GM19025 (cell line): ENCODE measurements around the gene PCDHA6.
"Not testable (repeated sequence)": the region's sequence is repeated elsewhere in the genome, so short reads cannot be mapped to it uniquely, and the experiment has no call there.

ENCODE experiments used
- ATAC-seq: cut with Tn5 transposase; IDR thresholded peaks from one replicate; pipeline ENCODE4 v1.9.1; 2021; ENCODE audit warnings: mild to moderate bottlenecking, low read depth, moderate library complexity; ENCODE audit not compliant: unreplicated experiment

The PCDHA6 gene

DNA sequence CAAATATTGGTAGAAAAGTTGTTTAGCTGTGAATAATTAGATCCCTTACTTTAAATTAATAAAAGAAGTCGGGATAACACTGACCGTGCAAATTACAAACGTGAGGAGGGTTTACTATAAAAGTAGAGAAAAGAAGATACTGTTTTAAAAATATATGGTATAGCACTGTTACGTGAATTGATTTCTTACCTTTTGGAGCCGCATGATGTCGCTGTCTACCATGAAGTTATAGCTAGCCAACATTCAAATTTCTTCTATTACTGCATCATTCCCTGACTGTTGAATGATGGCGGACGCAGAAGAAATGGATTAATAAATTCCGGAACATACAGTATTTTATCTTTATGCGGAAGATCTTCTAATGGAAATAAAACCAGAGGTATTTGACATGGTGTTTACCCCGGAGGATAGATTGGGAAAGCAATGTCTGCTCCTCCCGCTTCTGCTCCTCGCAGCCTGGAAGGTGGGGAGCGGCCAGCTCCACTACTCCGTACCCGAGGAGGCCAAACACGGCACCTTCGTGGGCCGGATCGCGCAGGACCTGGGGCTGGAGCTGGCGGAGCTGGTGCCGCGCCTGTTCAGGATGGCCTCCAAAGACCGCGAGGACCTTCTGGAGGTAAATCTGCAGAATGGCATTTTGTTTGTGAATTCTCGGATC, at the start of gene PCDHA6:
Gene PCDHA6 (plus strand): TSS at position 257 of the 658 bp plus-strand sequence. CDS start 132 bp downstream, at position 389.
- no peak for ATAC-seq

GRCh38 chr5:140780512-140780911, 47.2 kb upstream of the PCDHA6 start:
- ATAC-seq: no peak

GRCh38 chr5:140785905-140786686, 41.7 kb upstream of the PCDHA6 start, which contains the start of gene PCDHA1:
TSS of gene PCDHA1 (plus strand) at chr5:140786140.
- no peak for ATAC-seq

GRCh38 chr5:140787422-140787821, 40.3 kb upstream of the PCDHA6 start:
- ATAC-seq: not testable (repeated sequence)

DNA sequence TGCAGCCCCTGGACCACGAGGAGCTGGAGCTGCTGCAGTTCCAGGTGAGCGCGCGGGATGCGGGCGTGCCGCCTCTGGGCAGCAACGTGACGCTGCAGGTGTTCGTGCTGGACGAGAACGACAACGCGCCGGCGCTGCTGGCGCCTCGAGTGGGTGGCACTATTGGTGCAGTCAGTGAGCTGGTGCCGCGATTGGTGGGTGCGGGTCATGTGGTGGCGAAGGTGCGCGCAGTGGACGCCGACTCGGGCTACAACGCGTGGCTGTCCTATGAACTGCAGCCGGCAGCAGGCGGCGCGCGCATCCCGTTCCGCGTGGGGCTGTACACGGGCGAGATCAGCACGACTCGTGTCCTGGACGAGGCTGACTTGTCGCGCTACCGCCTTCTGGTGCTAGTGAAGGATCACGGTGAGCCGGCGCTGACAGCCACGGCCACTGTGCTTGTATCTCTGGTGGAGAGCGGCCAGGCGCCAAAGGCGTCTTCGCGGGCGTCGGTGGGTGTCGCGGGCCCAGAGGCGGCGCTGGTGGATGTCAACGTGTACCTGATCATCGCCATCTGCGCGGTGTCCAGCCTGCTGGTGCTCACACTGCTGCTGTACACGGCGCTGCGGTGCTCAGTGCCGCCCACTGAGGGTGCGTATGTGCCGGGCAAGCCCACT, 39.8 kb upstream of the PCDHA6 start:
- not testable (repeated sequence) for ATAC-seq

DNA sequence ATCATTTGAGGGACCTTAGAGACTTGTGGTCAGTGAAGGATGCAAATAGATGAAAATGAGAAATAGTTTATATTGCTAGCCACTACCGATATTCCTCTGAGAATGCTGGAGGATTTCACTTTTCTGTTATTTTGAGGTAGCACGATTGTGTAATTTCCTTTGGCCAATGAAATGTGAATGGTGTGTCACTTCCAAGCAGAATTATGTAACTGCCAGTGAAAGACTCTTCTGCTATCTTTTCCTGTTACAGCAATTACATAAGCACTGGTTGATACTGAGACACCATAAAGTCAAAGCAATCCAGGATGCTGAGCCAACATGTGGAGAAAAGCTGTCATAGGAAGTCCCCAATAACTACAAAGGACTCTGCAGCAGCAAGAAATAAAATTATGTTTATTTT, 36.7 kb upstream of the PCDHA6 start:
- no peak for ATAC-seq

DNA sequence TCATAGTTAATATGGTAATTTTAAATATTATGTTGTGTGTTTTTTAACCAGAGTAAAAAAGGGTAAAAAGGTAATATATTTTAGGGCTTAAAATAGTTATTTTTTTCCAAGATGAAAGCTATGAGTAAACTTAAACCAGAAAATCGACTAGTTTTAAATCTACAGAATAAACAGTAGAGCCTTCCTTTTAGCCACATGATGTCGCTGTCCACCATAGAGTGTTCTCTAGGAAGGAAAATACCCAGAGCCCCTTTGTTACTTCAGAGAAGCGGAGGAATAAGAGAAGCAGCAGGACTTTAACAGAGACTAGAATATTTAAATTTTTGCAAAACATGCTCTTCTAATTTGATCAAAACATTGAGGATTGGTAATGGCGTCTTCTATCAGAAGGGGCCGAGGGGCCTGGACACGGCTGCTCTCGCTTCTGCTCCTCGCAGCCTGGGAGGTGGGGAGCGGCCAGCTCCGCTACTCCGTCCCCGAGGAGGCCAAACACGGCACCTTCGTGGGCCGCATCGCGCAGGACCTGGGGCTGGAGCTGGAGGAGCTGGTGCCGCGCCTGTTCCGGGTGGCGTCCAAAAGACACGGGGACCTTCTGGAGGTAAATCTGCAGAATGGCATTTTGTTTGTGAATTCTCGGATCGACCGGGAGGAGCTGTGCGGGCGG, 33.0 kb upstream of the PCDHA6 start, which contains the start of gene PCDHA2:
Gene PCDHA2 (plus strand): TSS at position 258 of the 664 bp plus-strand sequence.
- no peak for ATAC-seq

- ATAC-seq: no peak
These were observed 32.5 kb upstream of the PCDHA6 start for GRCh38 chr5:140795259-140795641.

- ATAC-seq: not testable (repeated sequence)
These were observed 31.6 kb upstream of the PCDHA6 start for GRCh38 chr5:140796072-140796717.

GRCh38 chr5:140796718-140797095, 31.1 kb upstream of the PCDHA6 start:
- ATAC-seq: no peak

DNA sequence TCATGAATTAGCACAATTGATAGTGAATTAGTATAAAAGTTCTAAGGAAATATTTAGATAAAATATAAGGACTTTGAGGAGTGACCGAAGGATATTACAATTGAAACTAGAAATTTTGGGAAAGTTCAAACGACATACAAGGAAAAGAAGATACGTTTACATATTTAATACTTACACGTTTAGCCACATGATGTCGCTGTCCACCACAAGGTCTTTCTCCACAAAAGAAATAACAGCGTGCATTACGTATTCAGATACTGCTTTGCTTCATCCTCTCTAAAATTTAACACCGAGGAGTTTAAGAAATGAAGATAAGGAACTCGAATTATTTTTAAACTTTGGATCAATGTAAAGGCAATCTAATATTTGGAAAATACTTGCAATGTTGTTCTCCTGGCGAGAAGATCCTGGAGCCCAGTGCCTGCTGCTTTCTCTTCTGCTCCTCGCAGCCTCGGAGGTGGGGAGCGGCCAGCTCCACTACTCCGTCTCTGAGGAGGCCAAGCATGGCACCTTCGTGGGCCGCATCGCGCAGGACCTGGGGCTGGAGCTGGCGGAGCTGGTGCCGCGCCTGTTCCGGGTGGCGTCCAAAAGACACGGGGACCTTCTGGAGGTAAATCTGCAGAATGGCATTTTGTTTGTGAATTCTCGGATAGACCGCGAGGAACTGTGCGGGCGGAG, 26.8 kb upstream of the PCDHA6 start, which contains the start of gene PCDHA3:
Gene PCDHA3 (plus strand): TSS at position 242 of the 678 bp plus-strand sequence.
- ATAC-seq: no peak

DNA sequence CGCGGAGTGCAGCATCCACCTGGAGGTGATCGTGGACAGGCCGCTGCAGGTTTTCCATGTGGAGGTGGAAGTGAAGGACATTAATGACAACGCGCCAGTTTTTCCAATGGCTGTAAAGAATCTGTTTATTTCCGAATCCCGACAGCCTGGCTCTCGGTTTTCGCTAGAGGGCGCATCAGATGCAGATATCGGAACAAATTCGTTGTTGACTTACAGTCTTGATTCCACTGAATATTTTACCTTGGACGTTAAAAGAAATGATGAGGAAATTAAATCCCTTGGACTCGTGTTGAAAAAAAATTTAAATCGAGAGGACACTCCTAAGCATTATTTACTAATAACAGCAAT, 26.3 kb upstream of the PCDHA6 start:
- no peak for ATAC-seq

GRCh38 chr5:140802381-140802780, 25.4 kb upstream of the PCDHA6 start:
- not testable (repeated sequence) for ATAC-seq

DNA sequence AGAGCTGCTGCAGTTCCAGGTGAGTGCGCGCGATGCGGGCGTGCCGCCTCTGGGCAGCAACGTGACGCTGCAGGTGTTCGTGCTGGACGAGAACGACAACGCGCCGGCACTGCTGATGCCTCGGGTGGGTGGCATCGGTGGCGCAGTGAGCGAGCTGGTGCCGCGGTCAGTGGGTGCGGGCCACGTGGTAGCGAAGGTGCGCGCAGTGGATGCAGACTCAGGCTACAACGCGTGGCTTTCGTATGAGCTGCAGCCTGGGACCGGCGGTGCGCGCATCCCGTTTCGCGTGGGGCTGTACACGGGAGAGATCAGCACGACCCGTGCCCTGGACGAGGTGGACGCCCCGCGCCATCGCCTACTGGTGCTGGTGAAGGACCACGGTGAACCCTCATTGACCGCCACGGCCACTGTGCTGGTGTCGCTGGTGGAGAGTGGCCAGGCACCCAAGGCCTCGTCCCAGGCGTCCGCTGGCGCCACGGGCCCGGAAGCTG, 24.9 kb upstream of the PCDHA6 start:
- no peak for ATAC-seq

- ATAC-seq: no peak
These were observed 20.7 kb upstream of the PCDHA6 start, which contains the start of gene PCDHA4 for GRCh38 chr5:140806834-140807775. TSS of gene PCDHA4 (plus strand) at chr5:140807068.

- ATAC-seq: not testable (repeated sequence)
These were observed 19.4 kb upstream of the PCDHA6 start for GRCh38 chr5:140808241-140808888.

DNA sequence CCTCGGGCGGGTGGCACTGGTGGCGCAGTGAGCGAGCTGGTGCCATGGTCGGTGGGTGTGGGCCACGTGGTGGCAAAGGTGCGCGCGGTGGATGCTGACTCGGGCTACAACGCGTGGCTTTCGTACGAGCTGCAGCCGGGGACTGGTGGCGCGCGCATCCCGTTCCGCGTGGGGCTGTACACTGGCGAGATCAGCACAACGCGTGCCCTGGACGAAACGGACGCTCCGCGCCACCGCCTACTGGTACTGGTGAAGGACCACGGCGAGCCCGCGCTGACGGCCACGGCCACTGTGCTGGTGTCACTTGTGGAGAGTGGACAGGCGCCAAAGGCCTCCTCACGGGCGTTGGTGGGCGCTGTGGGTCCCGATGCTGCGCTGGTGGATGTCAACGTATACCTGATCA, 18.9 kb upstream of the PCDHA6 start:
- ATAC-seq: no peak
